Measurements from ENCODE around the gene TTLL6.
"Not testable (repeated sequence)": the region's sequence is repeated elsewhere in the genome, so short reads cannot be mapped to it uniquely, and the experiment has no call there.

- not testable (repeated sequence) for TF ChIP-seq REST (IDR thresholded peaks at IDR 0.05); CTCF (IDR thresholded peaks at IDR 0.05; ENCODE audit: low read depth, low read length, missing input control); RAD21 (IDR thresholded peaks at IDR 0.05); YY1 (IDR thresholded peaks at IDR 0.05); EGR1 (IDR thresholded peaks at IDR 0.05; ENCODE audit: low read depth in 2 of 2); RXRA (IDR thresholded peaks at IDR 0.05); HNF4G (IDR thresholded peaks at IDR 0.05); GABPA (IDR thresholded peaks at IDR 0.05 in 1 of 2, conservative IDR thresholded peaks at IDR 0.05 in 1 of 2); FOXA1 (IDR thresholded peaks at IDR 0.05); JUND (IDR thresholded peaks at IDR 0.05); TAF1 (conservative IDR thresholded peaks at IDR 0.05)
- TF ChIP-seq, protein P1, sequence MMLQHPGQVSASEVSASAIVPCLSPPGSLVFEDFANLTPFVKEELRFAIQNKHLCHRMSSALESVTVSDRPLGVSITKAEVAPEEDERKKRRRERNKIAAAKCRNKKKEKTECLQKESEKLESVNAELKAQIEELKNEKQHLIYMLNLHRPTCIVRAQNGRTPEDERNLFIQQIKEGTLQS (IDR thresholded peaks at IDR 0.05): not testable (repeated sequence)
These were observed 3.9 kb upstream of the TTLL6 start for GRCh38 chr17:48820936-48821335.
